Stimulated activated naive CD4-positive, alpha-beta T cell (primary cell): ENCODE measurements around the gene ABHD17C.

Source experiments
- DNase-seq, 6 experiments: peaks; one replicate each; lab custom pipeline; 2025; lab: John Stamatoyannopoulos, UW

Gene ABHD17C

DNA sequence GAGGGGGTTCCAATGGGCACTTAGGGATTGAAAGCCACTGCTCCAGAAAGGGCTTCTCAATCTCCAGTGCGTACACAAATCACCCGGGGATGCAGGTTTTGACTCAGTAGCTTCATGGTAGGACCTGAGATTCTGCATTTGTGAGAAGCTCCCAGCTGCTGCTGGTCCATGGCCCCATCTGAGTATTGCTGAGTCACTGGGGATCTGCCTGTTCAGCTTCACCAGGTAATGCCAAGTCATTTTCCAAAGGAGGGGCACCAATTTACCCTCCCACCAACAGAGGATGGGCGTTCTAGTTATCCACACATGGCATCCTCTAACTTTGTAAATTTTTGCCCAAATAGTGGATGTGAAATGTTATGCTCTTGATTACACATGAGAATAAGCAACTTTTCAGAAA is 71.2 kb downstream of the ABHD17C start:
- no peak for DNase-seq

DNA sequence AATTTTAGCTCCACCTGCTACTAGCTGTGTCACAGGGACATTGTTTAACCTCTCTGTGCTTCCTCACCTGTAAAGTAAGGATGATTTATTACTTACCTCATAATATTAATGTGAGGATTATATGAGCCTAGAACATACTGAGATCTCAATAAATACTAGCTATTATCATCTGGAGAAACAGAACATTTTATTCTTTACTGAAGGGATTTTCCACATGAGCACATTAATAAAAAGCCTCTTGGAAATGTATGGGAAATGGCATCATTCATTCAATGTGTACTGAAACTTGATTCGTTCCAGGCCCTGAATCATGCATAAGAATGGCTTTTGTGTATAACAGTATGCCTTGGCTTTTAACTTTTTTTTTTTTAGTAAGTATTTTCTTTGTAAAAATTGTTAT is 73.0 kb downstream of the ABHD17C start:
- no peak for DNase-seq

DNA sequence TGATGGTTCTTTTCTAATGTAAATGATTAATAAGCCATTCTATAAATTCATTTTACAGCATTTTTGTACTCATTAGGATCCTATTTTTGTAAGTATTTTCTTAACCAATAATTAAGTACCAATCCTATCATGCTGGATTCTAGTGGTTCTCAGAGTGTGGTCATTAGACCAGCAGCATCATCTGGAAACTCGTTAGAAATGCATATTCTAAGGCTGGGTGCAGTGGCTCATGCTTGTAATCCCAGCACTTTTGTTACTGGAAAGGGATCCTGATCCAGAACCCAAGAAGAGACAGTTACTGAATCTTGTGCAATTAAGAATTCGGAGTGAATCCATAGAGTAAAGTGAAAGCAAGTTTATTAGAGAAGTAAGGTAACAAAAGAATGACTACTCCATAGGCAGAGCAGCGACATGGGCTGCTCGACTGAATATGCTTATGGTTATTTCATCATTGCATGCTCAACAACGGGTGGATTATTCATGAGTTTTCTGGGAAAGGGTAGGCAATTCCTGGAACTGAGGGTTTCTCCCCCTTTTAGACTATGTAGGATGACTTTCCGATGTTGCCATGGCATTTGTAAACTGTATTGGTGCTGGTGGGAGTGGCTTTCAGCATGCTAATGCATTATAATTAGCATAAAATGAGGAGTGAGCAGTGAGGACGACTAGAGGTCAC is 74.2 kb downstream of the ABHD17C start:
- DNase-seq, result no peak

DNA sequence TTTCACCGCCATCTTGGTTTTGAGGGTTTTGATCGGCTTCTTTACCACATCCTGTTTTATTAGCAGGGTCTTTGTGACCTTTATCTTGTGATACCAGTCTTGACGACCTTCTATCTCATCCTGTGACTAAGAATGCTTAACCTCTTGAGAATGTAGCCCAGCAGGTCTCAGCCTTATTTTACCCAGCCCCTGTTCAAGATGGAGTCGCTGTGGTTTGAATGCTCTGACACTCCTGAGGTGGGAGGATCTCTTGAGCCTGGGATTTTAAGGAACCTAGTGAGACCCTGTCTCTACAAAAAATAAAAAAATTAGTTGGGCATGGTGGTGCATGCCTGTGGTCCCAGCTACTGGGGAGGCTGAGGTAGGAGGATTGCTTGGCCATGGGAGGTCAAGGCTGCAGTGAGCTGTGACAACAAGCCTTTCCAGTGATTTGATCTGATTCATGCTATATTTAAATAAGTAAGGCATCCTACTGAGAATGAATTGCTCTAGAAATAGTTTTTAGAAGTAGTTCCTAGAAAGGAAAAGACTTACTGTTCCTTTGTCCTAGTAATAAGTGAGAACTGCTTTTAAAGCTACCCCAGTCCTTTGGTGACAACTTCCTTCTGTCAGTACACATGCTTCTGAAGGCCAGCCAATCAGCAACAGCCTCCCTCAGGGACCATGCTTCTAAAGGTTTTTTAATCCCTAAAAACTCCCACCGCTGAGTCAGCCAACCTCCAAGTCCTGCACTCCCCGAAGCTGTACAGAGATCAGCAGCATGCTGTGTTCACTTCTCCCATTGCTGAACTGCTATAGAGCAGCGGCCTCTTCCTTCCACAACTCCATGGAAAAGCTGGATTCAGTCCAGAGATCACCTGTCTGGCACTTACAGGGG is 75.0 kb downstream of the ABHD17C start:
- no peak for DNase-seq

DNA sequence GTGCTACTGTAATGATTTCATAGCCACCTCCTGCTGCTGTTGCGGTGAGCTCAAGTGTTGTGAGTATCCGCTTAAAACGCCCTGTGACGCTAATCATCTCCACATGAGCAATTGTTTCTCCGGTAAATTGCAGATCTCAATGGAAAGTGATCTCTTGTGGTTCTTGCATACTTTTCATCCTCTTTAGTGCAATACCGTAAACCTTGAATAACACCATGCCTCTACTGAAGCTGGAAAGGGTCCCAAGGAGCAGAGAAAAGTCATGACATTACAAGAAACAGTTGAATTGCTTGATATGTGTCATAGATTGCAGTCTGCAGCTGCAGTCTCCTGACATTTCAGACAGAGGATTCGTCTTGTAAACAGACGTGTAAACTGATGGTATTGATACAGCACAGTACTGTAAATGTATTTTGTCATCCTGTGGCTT is 78.0 kb downstream of the ABHD17C start:
- no peak for DNase-seq

DNA sequence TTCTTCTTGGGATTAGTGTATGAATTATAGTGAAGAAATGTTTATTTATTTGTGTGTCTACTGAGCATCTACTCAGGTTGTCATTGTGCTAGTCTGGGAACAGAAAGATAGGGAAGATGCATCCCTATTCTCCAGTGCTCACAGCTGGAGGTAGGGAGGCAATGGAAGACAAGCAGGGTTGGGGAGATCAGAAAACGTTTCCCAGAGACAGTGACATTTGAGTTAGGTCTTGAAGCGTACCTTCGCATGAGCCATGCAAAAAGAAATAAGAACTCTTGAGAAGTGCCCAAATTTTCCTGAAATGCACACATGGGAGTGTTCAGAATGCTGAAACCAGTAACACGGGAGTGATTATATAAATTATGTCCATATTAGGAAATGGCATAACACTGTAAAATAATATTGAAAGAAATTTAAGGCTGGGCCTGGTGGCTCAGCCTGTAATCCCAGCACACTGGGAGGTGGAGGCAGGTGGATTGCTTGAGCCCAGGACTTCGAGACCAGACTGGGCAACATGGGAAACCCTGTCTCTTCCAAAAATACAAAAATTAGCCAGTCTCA is 78.8 kb downstream of the ABHD17C start:
- no peak for DNase-seq

DNA sequence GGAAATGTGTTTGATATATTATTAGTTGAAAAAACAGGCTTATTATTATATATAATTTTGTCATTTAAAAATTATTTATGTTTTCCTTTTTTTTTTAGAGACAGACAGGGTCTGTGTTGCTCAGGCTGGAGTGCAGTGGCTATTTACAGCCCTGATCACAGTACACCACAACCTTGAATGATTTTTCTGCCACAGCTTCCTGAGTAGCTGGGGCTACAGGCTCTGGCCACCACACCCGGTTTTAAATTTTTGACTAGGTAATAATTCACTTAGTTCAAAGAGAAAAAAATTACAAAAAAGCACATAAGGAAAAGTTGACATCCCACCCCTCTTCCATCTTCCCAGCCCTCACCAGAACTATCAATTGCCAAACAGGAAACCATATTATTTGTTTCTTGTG is 79.4 kb downstream of the ABHD17C start:
- no peak for DNase-seq

DNA sequence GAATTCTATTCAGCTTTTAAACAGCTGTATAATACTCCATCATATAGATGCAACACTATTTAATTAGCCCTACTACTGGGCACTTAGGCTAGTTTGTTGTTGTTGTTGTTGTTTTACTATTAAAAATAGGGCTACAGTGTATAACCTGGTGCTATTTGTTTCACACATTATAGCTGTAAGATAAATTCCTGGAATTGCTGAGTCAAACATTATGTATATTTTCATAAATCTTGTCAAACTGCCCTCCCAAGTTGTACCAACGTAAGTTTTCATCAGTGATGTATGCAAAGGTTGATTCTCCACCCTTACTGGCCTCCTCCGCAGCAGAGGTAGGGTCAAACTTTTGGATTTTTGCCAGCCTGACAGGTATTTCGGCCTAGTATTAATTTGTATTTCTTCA is 80.2 kb downstream of the ABHD17C start:
- DNase-seq, result no peak

DNA sequence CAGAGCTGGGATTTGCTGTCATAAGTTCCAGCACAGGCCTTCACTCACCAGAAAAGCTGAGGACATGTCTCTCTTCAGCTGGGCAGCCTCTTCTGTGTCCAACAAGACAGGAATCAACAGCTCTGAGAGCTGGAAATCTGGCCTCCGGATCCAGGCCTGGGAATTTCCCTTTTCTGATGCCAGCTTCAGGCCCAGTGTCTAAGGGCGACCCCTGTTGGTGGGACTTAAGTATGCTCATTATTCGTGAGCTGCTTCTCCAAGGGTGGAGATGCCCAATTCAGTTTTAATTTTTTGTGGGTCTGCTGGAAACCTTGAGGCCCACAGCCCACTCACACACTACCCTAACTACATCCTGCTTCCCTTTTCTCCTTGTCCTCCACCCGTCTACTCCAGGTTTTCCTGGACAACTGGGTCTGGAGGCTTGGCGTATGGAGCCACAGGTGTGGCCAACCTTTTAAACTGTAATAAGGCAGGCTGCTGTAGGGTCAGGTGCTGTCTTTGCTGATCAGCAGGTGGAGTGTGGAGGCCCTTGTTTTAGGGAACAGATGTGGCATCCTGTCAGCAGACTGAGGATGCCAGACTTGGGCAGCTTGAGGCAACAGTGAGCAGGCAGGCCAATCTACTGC is 81.4 kb downstream of the ABHD17C start:
- peak; percentile 4 to 50 (median 22) for DNase-seq

DNA sequence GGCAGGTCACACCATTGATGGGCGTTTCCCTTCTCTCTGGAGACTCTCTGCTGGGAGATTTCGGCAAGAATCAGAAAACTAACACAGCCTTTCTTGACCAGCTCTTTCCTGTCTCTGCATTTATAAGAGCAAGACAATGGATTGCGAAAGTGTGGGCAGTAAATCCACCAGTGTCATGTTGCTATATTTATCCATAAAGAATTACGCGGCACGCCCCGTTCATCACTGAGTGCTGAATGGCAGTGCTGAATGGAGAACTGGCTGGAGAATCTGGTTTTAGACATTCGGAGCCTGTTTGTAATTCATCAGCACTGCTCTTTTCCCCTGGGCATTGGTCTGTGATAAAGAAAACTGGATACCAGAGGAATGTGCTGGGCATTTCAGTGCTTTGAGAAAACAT is 82.0 kb downstream of the ABHD17C start:
- no peak for DNase-seq

DNA sequence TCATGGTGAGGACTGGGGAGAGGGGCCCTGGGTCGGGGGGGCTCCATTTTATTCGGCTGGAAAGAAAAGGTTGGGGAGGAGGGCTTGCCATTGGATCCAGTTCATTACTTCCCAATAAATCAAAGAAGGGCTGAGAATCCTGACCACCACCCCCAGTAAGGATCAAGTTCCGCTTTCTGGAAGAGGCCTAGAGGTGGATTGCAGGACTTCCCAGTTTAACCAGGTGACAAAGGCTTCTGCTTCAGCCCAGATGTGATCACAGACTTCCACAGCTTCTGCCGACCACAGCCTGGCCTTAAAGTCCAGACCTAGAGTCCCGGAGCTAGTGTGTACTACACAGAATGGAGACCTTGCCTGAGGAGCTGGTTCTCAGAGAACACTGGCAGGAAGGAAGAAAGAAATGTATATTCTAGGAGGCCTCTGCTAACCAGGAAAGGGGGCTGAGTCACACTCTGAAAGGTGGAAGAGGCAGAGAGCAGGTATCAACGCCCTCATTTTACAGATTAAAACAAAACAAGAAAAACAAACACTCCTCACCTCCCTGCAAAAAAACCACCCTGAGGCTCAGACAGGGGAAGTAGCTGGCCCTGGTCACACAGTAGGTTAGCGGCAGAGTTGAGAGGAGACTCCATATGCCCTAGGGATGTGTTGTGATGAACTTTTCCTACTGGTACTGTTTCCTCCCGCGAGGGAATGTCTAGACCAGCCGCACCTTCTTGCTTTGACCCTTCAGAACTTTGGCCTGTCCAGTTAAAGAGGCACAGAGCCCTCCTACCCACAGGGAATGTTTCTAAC is 82.9 kb downstream of the ABHD17C start:
- DNase-seq, result no peak

DNA sequence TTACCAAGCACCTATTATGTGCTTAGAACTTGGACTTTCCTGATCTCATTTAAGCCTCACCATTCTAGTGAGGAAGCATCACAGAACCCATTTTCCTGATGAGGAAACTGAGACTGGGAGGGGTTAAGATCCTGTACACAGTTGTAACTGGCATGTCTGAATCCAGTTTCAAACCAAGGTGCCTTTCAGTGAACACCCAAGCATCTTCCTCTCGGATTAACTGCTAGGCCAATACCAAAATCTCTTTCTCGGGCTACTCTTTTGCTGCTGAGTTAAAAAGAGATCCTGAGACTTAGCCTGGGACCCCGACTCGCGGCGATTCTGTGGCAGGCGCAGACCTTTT is 83.5 kb downstream of the ABHD17C start:
- DNase-seq, result no peak

DNA sequence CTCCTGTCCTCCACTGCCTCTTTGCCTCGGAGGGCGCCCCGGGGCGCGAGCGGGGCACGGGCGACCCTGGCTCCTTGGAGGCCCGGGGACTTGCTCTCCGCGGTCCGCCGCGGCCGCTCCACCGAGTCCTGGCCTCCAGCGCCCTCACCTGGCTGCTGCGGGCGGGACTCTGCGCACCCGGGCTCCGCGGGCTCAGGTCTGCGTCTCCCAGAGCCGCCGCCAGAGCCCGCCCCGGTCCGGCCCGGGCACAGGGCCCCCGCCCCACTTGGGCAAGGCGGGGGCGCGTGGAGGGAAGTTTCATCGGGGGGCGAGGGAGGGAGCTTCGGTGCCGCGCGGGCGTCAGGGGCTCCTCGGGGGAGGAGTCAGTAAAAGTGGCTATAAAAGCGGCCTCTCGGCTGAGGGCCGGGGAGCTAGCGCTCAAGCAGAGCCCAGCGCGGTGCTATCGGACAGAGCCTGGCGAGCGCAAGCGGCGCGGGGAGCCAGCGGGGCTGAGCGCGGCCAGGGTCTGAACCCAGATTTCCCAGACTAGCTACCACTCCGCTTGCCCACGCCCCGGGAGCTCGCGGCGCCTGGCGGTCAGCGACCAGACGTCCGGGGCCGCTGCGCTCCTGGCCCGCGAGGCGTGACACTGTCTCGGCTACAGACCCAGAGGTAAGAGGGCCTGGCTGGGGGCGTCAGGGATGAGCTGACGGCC is 84.0 kb downstream of the ABHD17C start, which contains the start of gene CEMIP:
Gene CEMIP (plus strand): TSS at position 407 of the 694 bp plus-strand sequence. CDS start 94,510 bp downstream, outside the sequence.
- no peak for DNase-seq

DNA sequence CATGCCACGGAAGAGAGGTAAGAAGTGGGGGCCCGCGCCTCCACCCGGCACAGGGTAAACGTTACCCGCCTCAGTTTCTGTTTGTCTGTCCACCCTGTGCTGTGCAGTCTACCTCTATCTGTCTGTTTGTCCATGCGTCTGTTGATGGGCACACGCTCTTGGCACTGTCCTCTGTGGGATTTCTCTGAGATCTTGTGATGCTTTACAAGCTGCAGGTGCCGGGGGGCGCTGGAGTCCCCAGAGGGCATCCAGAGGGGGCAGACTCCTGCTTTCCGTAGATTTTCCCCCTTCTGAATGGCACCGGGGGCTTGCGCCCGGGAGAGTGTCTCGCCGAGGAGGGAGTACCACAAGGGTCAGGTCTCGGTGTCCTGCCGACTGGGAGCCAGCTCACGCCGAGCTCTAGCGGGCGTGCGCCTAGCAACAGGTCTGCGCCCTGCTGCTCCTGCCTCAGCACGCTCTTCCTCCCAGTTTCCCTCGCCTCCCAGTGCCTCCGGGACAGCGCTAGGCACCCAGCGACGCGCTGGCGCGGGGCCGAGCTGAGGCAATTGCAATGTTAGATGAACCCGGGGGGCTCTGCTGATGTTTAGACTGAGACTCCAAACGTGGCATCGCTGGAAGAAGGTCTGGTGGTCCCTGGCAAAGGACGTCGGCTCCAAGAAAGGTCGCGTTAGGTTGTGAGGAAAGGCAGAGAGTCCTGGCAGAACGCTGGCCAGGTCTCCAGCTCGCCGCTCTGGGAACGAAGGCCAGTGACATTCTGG is 84.7 kb downstream of the ABHD17C start:
- DNase-seq, result no peak

DNA sequence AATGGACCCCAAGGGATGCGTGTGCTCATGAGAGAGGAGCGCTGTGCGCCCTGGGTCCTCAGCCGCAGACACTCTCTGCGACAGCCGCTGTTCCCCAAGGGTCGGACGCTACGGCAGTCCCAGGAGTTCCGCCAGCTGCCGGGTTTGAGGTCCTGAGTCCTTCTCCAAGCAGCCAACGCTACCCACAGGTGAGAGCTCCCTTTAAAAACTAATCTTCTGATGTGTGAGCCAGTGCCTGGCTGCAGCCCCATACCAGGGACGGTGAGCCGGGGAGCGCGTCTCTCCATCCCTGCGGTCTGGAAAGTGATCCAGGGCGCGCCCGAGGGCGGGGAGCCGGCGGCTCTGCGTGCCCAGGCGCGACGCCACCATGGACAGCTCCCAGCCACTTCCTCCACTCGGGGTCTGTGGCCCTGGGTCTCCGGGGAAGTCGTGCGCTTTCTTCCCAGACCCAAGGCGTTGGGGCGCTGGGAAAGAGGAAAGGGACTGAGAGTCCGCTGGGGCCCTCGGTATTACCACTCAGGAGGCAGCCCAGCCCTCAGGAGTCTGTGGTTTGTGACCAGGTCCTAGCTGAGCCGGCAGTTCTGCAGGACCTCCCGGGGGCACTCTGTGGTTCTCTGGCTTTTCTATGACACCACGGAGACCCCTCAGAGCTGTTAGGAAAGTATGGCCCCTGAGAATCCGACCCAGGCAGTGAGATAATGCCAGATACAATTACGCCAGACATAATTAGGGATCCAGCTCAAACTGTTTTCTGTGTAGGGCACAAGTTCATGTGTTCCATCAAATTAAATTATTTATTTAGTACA is 85.5 kb downstream of the ABHD17C start:
- no peak for DNase-seq

DNA sequence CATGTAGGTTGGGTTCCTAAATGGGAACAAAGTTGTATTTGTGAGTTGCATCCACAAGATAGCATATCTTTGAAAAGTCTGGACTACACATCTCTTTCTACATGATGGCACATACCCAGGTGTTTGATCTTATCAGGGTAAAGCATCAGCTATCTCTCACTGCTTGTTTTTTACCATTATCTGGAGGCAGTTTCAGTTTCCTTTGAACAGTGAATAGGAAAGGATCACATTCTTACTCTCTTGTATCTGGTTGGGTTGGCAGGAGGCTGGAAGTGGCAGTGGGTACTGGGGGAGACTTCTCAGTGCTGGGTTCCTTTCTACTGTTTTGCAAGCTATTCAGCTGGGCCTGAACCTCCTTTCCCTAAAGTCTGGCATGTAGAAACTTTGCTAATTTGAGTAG is 88.2 kb downstream of the ABHD17C start:
- DNase-seq, result no peak

DNA sequence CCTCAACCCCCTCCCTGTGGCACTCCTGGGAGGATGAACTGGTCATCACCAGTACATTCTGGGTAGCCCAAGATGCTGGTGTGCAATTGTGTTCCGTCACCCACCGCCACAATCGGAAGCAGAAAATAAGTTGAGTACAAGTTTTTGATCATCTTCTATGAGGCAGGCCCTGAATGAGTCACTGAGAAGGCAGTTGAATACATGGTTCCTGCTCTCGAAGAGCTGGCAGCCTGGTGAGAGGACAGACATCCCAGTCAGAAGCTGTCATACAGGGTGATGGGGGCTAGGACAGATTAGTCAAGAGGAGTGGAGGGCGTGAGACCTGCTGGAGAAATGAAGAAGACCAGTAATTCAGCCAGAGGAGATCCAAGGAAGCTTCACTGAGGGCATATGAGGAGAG is 90.2 kb downstream of the ABHD17C start:
- no peak for DNase-seq

DNA sequence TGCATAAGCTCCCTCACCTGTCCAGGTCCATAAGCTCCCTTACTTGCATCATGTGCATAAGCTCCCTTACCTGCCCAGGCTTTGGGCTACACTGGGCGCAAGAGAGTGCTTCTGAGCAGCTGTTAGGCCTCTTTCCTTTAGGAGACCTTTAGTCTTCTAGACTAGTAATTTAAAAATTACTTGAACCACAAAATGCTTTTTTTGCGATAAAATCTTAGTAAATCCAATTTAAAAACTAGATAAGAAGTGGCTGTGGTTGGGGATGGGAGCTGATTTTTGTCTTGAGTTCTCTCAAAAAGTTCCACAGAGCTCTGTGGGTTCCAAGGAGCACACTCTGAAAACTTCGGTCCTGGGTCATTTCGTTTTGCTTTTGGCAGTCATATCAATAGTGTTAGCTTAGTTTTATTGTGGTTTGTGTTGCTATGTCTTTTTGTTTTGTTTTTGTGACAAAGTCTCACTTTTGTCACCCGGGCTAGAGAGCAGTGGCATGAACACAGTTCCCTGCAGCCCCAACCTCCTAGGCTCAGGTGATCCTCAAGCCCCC is 90.8 kb downstream of the ABHD17C start:
- DNase-seq, result no peak

DNA sequence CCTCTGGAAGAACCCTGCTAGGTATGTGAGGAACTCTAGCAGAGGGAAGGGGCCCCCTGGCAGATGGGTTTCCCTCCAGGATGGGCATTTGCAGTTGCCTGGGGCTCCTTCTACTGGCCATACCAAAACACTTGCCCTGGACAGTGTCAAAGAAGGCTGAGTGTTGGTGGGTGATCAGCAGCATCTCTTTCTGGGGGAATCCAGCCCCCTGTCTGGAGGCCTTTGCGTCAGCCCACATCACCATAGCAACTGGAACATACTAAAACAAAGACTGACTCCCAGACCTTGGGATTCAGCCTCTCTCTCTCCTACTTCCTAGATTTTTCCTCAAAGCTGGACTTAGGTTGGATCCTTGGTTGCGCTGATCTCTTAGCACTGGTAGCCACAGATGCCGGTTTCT is 92.2 kb downstream of the ABHD17C start:
- no peak for DNase-seq
